BE2C (cell line): ENCODE measurements around the gene ATG7.

Source experiments
- DNase-seq: peaks from one replicate; pipeline ENCODE4 v3.0.0-alpha.2; 2020
- H3K27me3 ChIP-seq: fragments of 250-450 bp; sonication (Bioruptor Pico); 2 replicates; pipeline ENCODE4 v1.5.1; 2020; ENCODE audit warnings: mild to moderate bottlenecking
- H3K36me3 ChIP-seq: fragments of 250-450 bp; sonication (Bioruptor Pico); 2 replicates; pipeline ENCODE4 v1.5.1; 2020; ENCODE audit warnings: mild to moderate bottlenecking
- H3K4me1 ChIP-seq: fragments of 250-450 bp; sonication (Bioruptor Pico); 2 replicates; pipeline ENCODE4 v1.5.1; 2020
- H3K4me3 ChIP-seq: 2 replicates; pipeline ENCODE4 v1.5.1; 2011; ENCODE audit warnings: low read depth, low read length
- H3K9me3 ChIP-seq: fragments of 250-450 bp; sonication (Bioruptor Pico); 2 replicates; pipeline ENCODE4 v1.5.1; 2020
- CTCF ChIP-seq: IDR thresholded peaks from 2 replicates; pipeline ENCODE4 v1.5.1; 2012; ENCODE audit warnings: mild to moderate bottlenecking, low read depth, low read length

The ATG7 gene

DNA sequence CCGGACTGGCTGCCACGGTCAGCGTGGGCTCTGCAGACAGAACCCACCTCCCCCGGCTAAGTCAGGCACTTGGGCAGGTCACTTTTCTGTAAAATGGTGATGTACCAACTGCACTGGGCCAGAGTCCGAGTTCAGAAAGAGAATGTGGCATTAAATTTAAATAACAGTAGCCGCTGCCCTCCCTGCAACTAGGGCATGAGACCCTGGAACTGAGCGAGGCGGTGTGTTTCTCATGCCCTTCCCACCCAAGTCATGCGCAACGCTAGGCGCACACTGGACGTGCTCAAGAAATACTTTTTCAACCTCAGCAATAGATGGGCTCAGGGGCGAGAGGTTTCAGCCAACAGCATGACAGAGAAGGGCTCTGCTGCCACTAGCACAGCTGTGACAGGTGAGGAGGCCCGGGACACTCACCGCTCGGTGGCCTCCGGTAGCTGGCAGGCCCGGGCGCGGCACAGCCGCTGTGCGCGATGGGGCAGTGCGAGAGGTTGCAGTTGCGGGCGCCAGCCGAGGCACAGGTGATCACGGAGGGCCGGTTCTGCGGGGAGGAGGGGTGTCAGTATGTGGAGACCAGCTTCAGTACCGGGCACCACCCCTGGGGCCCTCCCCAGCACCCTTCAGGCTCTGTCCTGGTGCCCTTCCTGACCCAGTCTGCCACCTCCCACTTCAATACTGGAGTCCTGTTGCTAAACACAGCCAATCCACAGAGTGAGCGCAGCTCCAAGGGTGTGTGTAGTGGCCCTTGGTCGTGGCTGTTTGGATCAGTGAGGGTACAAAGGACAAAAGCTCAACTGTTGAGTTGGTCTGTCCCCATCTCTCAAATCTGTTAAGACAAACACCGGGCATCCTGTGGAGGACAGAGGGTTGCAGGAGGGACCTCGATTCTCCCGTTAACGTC is 287.0 kb downstream of the ATG7 start:
- Histone ChIP-seq H3K9me3 (no peaks in the 10 kb centered on the region), H3K4me3 (no peak overlapping the region), H3K4me1 (no peaks in the 10 kb centered on the region), H3K27me3 (no peaks in the 10 kb centered on the region), H3K36me3 (peaks cover 2% of the 10 kb centered on the region; the same call in 1 of the 2 replicates)
- no peak for TF ChIP-seq CTCF
- no peak for DNase-seq

DNA sequence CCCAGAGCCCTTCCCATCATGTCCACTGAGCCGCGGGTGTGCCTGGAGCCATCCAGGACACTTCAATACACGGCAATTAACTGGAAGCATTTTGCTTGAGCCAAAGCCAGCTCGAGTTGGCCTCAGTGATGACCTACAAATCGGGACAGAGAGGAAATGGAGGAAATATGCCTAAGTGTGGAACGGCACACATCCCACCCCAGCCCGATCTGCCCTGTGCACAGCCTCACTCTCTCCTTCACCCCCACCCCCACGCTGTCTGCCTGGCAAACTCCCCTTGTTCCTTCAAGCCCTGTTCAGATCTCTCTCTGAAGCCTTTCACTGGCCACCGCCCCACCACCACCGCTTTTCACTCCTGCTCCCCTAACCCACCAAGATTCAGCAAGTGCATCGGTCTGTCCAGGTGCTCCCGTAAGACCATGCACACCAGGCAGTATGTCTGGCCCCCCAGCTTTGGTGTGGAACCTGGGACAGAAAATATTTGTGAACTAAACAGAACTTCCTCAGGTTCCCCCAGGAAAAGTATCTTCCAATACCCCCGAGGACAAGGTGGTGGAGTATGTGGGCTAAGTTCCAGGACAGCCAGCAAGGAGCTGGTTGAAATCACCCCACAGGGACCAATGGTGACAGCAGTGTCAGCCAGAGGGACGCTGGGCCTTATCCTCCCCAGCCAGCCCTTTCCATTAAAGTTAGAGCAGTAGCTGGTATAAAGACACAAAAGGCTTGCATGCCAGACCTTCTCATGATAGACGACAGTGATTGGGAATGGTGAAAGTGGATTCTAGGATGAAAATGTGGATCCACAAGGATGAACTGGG is 287.8 kb downstream of the ATG7 start:
- Histone ChIP-seq H3K27me3 (no peaks in the 10 kb centered on the region), H3K4me1 (no peaks in the 10 kb centered on the region), H3K36me3 (no peaks in the 10 kb centered on the region), H3K9me3 (no peaks in the 10 kb centered on the region), H3K4me3 (no peak overlapping the region)
- DNase-seq, result no peak
- no peak for TF ChIP-seq CTCF

DNA sequence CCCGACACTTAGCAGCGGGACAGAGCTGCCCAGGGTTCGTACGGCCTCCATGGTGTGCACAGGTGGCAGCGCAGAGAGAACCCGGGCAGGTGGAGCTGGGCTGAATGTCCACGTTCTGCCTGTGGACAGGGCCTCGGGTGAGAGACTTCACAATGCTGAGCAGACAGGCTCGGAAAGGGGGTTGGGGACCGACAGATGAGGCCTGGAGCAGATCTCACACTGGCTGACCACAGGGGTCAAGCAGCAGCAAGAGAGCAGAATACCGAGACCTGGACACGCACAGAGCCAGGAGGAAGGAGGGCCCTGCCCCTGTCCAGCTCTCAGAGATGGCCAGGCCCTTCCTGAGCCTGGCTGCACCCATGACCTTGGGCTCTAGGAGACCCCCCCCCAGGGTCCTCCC is 288.5 kb downstream of the ATG7 start:
- H3K4me1 ChIP-seq, result no peaks in the 10 kb centered on the region

GRCh38 chr3:11562277-11562881 is 290.2 kb downstream of the ATG7 start:
- Histone ChIP-seq H3K36me3 (no peaks in the 10 kb centered on the region), H3K27me3 (no peaks in the 10 kb centered on the region), H3K9me3 (no peaks in the 10 kb centered on the region), H3K4me1 (no peaks in the 10 kb centered on the region), H3K4me3 (no peak overlapping the region)
- no peak for DNase-seq
- TF ChIP-seq CTCF, result no peak

More for the DNA sequence above, 288.5 kb downstream of the ATG7 start:
- Histone ChIP-seq H3K4me3 (no peak overlapping the region), H3K27me3 (no peaks in the 10 kb centered on the region), H3K36me3 (no peaks in the 10 kb centered on the region), H3K9me3 (no peaks in the 10 kb centered on the region)
- TF ChIP-seq CTCF, result no peak
- no peak for DNase-seq

GRCh38 chr3:11563159-11563864 is 291.1 kb downstream of the ATG7 start:
- no peaks in the 10 kb centered on the region for H3K27me3 ChIP-seq
- no peaks in the 10 kb centered on the region for H3K9me3 ChIP-seq
- no peak for DNase-seq
- no peaks in the 10 kb centered on the region for H3K4me1 ChIP-seq
- H3K4me3 ChIP-seq, result no peak overlapping the region
- no peak for TF ChIP-seq CTCF
- H3K36me3 ChIP-seq, result no peaks in the 10 kb centered on the region
